GM20000 (cell line): ENCODE measurements around the gene BMP8A.
"Not testable (repeated sequence)": the region's sequence is repeated elsewhere in the genome, so short reads cannot be mapped to it uniquely, and the experiment has no call there.

Source experiments
- DNase-seq: peaks from one replicate; pipeline ENCODE4 v3.0.0; 2012; ENCODE audit warnings: low spot score
- CTCF ChIP-seq: IDR thresholded peaks from 2 replicates; pipeline ENCODE4 v1.5.1; 2012; ENCODE audit warnings: mild to moderate bottlenecking, control low read depth; ENCODE audit errors: extremely low read depth, missing control alignments

The BMP8A gene

GRCh38 chr1:39494671-39495410 is 3.4 kb downstream of the BMP8A start:
- no peak for TF ChIP-seq CTCF
- DNase-seq: no peak

DNA sequence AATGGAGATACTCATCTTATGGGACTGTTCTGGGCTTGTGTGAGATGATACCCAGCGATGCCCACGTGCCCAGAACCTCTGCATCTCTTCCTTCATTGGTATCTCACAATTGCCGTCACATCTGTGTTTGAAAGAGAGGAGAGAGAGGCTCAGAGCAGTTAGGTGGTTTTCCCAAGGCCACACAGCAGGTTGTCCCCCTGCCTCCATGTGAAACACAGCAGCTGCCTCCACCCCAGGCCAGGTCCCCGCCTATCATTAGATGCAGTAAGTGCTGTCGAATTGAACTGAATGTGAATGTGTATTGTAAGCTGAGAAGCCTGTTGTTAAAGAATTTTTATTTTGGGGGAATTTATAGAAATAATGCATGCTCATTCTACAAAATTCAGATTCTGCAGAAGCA is 5.1 kb downstream of the BMP8A start:
- DNase-seq: not testable (repeated sequence)

GRCh38 chr1:39497585-39497984 is 6.1 kb downstream of the BMP8A start:
- no peak for DNase-seq
- TF ChIP-seq CTCF: no peak

DNA sequence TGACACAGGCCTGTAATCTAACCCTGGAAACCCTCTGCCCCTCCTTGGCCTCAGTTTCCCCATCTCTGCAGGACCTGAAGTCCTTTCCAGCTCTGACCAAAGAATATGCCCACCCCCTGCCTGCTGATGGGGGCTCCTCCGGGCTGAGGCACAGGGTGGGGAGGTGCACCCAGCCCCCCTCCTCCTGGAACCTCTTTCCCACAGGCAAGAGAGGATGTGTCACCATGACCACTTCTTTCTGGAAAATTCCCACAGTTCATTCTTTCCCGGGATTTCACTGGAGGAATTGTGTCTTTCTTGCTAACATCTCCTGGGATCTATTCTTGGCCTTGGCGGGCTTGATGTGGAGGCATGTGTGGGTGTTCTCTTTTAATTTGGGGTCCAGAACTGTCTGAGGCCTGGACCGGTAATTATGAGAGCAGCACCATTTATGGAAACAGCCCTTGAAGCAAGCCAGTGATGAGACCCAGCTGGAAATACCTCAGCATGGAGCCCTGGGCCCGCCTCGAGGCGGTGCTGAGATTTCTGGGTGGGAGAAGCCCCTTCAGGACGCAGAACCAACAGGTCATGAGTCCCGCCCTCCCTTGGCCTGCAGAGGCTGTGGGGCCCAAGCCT is 6.8 kb downstream of the BMP8A start:
- DNase-seq: not testable (repeated sequence)

- not testable (repeated sequence) for DNase-seq
These were observed 7.4 kb downstream of the BMP8A start for GRCh38 chr1:39498821-39499220.

DNA sequence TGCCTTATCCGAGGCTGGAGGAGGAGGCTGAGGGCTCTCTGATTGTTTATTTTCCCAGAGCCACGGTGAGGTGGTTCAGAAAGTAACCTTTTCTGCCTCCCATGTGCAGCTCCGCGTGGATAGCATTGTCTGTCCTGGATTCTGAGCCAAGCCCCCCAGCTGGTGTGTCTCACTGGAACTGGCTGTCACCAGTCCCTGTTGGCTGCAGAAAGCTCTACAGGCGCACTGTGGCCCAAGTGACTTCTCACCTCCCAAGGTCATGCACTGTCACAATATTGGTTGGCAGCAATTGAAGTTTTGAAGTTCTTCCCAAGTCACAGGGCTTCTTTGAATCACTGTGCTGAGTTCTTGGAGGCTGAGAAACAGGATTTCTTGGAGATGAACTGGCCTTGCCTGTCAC is 8.2 kb downstream of the BMP8A start:
- no peak for TF ChIP-seq CTCF
- no peak for DNase-seq

DNA sequence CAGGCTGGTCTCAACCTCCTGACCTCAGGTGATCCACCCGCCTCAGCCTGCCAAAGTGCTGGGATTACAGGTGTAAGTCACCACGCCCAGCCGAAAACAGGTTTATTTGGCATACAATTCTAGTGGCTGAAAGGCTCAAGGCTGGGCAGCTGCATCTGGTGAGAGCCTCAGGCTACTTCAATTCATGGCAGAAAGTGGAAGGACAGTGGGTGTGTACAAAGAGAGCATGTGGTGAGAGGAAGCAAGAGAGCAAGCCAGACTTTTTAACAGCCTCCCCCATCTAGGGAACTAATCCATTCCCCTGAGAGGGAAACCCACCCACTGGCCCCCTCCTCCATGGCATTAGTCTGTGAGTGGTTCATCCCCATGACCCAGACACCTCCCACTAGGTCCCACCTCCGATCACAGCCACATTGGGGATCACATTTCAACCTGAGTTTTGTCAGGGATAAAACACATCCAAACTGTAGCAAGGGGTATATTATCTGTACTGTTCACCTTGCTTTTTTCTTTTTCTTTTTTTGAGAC is 9.5 kb downstream of the BMP8A start:
- TF ChIP-seq CTCF: no peak
- DNase-seq: no peak

- TF ChIP-seq CTCF: no peak
- no peak for DNase-seq
These were observed 10.2 kb downstream of the BMP8A start for GRCh38 chr1:39501666-39502065.

DNA sequence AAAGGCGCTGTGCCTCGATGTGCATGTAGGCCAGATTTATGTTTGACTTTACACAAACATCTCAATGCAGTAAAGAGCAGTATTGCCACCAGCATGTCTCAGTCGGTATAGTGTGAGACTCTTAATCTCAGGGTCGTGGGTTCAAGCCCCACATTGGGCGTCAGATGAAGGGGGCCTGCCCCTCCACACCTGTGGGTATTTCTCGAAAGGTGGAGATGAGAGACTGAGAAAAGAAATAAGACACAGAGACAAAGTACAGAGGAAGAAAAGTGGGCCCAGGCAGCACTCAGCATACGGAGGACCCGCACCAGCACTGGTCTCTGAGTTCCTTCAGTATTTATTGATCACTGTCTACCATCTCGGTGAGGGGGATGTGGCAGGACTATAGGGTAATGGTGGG is 13.0 kb downstream of the BMP8A start:
- not testable (repeated sequence) for DNase-seq
